DMS114 treated with DMSO at 0.1 percent for 48 hours (cell line): Measurements from ENCODE around the gene MYMX.
"Not testable (repeated sequence)": the region's sequence is repeated elsewhere in the genome, so short reads cannot be mapped to it uniquely, and the experiment has no call there.

Experiments used
- DNase-seq: peaks from one replicate; lab custom pipeline; 2025; ENCODE audit not compliant: unreplicated experiment; lab: John Stamatoyannopoulos, UW

The MYMX gene

DNA sequence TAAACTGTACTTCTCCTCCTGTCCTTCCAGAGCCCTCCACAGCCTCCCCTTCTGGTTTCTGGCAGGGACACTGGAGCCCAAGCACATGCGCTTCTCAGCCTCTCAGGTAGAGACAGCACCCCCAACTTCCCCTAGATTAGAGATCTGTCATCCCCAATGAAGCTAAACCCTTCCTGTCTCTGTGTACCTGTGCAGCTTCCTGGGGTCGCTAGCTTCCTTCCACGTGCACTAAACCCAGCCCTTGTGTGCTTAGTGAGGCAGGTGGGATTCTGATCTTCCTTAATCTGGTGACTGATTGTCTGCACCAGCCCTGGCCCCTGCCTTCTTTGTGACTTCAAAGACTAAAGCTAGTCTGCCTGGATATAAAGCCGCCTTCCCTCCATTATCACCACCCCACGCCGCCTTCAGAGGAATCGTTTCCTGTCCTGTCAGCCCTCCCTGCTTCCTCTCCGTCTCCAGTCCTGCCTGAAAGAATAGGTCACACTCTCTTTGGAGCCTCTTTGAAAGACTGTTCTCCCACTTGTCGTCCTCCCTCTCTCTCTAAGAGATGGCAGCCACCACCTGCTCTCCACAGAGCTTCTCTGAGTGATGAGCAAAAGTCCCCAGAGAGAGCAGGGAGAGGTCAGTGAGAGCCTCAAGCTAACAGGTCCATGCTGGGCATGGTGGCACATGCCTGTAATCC lies 30.6 kb upstream of the MYMX start:
- no peak for DNase-seq

DNA sequence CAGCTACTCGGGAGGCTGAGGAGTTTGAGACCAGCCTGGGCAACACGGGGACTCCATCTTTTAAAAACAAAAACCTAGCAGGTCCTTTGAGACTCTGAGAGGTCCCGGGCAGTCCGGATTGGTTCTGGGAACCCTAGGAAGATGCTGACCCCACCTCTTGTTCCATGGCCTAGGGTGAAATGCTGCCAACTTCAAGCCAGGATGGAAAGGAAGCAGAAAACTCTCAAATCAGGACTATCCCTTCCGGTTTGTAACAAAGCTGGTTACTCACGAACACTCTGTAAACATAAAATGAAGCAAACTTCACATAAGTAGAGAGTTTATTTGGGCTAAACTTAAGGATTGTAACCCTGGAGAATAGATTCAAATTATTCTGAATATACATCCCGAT lies 30.1 kb upstream of the MYMX start:
- DNase-seq = no peak

DNA sequence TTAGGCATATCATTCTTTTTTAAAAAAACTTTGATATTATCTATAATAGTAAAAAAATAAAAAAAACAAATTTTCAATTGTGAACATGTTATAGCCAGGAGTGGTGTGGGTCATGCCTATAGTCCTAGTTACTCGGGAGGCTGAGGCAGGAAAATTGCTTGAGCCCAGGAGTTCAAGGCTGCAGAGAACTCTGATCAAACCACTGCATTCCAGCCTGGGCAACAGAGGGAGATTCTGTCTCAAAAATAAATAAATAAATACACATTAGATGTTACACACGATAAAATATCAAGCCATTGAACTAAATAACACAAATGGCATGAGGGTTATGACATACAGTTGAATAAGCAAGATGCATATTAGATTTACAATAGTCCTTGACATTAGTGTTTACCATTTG lies 27.9 kb upstream of the MYMX start:
- no peak for DNase-seq

DNA sequence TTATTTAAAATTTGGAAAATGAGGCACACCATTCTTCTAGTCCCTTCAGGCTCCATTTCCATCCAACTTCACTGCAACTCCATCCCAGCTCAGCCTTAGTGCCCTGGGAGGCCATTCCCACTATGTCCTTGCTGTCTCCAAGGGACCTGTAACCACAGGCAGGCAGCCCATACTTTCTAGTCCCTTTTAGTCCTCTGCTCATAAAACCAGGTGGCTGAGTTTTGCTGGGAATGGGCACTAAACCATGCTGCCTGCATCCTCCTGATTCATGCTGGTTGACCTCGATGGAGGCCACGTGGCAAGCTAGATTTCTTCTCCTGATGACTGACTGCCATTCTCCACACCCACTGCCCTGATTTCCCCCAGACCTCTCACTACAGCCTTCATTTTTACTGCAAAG lies 27.5 kb upstream of the MYMX start:
- DNase-seq = no peak

DNA sequence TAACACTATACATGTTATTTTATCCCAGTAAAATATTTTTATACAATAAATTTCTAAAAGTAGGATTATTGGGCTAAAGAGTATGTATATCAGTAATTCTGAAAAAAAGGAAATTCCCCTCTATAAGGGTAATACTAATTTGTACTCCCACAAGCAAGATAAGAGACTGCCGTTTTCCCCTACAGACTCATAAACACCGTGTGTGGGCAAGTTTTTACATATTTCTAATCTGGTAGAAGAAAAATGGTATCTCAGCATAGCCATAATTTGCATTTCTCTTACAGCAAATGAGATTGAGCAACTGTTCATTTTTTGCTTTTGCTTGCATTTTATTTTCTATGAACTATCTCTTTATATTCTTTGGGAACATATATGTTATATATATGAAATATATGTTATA lies 26.0 kb upstream of the MYMX start:
- no peak for DNase-seq

DNA sequence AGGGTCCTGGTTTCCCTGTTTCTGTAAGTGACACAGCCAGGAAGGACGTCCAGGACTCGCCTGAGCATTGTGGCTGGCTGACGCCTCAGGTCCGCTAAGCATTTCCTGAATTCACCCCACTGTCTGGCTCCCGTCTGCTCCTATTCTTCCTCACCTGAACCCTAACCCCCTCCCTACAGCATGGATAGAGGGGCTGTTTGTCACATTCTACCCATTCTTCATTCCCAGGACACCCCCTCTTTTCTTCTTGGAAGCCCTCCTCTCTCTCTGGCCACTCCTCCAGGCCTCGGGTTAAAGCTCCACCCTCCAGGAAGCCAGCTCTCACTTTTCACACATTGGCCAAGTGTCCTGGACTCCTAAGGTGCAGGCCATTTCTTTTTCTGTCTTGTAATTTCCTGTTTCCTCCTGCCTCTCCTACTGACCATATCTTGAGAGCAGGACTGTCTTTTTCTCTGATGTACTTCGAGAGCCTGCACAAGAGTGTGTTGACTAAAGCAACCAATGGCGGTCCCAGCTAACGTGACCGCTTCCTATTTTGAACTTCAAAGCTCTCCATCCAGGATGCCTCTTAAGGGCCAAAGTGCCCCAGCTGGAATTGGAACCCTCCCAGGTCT lies 24.2 kb upstream of the MYMX start:
- DNase-seq = no peak

DNA sequence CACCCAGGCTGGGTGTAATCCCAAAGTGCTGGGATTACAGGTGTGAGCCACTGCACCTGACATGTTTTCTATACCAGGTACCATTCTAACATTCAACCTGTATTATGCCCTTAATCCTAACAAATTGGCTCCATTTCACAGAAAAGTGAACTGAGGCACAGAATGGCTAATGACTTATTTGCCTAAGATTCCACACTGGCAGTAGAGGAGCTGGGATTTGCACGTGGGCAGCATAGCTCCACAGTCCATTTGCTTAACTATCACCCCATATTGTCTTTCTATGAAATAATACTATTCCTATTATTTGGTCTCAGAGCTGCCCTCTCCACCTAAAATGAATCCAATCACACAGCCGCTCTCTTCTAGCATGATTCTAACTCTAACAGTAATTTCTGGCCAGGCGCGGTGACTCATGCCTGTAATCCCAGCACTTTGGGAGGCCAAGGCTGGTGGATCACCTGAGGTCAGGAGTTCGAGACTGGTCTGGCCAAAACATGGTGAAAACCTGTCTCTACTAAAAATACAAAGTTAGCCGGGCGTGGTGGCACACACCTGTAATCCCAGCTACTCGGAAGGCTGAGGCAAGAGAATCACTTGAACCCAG lies 23.3 kb upstream of the MYMX start:
- DNase-seq = no peak

DNA sequence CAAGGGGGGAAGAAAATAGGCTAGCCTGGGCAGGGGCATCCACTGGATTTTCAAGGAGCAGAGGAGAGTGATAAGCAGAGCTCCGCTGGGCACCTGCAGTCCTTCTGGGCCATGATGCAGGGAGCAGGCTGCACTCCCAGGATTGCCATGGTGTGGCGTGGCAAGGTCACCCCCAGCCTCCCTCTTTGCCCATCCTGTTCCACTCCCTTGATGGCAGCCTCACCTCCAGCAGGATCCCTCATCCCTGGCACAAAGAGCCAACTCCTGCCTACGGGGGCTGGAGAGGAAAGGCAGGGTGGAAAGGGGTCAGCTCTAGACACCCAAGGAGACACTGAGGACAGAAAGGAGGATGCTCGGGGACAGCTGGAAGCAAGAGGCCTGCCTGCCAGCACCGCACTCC lies 22.4 kb upstream of the MYMX start:
- no peak for DNase-seq

DNA sequence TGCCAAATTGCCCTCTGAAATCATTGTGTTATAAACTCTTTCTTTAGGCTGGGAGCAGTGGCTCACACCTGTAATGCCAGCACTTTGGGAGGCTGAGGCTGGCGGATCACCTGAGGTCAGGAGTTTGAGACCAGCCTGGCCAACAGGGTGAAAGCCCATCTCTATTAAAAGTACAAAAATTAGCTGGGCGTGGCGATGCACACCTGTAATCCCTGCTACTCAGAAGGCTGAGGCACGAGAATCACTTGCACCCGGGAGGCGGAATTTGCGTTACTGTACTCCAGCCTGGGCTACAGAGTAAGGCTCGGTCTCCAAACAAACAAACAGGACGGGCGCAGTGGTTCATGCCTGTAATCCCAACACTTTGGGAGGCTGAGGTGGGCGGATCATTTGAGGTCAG lies 20.4 kb upstream of the MYMX start:
- not testable (repeated sequence) for DNase-seq

DNA sequence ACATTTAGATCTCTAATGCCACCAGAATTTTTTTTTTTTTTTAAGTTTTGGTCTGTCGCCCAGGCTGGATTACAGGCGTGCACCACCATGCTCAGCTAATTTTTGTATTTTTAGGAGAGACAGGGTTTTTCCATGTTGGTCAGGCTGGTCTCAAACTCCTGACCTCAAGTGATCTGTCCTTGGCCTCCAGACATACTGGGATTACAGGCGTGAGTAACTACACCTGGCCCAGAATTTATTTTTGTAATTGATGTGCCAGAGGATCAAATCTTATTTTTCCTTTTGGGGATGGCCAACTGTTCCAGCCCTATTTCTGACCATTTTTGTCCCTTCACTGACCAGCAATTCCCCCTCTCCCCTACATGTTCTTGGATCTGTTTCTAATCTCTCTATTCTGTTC lies 18.0 kb upstream of the MYMX start:
- no peak for DNase-seq

DNA sequence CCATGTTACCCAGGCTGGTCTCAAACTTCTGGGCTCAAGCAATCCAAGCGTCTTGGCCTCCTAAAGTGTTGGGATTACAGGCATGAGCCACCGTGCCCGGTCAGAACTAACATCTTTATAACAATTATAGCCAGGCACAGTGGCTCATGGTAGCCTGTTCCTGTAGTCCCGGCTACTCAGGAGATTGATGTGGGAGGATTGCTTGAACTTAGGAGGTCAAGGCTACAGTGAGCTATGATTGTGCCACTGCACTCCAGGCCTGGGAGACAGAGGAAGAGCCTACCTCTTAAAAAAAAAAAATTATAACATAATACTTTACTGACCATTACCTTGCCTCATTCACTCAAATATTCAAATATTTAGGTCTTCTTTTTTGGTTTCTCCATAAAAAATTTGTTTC lies 16.8 kb upstream of the MYMX start:
- no peak for DNase-seq

DNA sequence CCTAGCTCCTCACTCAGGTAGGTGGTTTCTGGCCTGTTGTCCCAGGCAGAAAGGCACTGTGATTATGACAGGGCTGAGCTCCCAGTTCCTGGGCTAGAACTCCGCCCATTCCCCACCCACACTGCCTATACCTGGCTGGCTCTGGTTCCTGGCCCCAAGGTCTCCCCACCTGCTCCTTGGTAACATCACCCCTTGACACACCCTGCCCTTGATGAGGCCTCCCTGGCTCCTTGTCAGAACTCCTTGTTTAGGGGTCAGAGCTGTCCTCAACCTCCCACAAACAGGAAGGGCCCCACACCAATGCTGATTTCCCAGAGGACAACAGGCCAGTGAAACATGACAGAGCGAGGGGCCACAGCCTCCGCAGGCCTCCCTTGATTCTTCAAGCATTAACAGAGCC lies 15.5 kb upstream of the MYMX start:
- no peak for DNase-seq

DNA sequence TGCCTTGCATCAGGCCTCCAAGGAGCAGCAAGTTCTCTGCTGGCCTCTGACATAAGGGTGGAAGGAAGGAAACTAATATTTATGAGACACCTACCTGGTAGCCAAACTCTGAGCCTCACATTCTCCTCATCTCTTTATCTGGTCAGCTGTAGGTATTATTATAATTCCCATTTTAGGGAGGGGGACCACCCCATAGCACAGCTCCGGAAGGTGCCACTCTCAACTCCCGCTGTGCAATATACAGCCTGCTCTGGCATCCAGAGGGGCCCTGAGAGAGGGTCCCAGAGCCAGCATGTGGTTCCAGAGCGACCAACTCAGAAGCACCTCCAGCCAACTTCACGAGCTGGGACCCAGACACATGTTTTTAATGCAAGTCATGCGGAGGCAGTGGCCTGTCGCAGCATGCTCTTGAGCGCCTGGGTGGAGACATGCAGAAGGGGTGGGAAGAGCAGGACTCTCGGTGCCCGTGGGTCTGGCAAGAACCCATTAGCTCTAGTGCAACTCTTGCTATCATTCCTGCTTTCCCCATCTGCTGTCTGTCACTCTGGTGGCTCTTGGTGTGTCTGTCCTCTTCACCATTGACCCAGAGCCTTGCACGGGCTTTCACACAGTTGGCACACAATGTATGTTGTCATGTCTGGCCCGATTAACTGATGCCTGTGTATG lies 15.0 kb upstream of the MYMX start:
- no peak for DNase-seq

DNA sequence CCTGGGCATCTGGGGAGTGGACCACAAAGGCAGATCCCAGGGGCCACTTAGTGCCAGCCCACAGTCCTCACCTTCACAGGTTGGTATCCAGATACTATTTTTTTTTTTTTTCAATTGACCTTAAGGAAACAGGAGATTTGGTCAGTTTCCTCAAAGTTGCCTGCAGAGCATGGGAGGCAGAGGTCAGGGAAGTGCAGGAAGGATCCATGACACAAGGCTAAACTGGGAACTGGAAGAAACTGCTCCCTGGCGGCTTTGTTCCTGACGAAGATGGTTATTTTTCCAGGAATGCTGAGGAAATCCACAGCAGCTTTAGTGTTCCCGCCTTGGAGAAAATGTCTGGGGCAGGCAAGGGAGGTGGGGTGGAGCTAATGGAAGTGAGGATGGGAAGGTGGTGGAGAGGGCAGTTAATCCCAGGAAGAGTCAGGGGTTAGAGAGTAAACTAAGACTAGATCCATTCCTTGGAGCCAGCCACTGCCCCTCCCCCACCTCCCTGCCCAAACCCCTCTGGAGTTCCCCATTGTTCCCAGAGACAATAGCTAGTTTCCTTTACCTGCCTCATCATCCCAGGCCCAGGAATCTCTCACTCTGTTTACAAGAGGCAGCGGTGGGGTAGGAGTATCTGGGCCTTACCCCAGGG lies 14.3 kb upstream of the MYMX start:
- DNase-seq = no peak

DNA sequence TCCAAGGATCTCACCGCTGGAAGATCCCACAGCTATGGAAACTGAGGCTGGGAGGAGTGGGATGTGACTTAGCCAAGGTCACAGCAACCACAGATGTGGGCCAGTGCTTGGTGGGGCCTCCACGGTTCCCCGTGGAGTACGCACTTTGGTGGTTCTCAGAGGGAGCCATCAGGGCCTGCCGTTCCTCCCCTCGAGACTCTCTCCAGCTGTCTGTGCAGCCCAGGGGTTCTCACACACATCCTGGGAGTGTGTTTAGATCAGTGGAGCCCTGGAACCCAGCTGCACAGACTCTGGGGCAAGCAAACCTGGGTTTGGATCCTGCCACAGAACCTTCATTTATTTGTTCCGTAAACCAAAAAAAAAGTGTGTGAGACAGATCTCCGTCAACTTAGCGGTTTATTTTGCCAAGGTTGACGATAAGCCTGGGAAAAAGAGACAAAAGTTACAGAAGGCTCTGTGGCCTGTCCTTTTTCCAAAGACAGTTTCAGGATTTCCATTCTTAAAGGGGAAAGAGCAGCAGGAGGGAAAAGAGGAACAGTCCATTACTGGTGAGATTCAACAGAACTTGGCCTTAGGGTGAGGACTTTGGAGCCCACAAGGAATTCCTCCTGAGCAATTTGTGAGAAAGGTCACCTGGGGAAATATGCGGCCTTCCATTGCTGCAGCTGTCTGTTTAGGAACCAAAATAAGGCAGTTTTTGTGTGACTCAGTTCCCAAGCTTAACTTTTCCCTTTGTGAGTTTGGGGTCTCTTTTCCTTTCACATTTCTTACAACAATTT lies 13.6 kb upstream of the MYMX start:
- DNase-seq = no peak

DNA sequence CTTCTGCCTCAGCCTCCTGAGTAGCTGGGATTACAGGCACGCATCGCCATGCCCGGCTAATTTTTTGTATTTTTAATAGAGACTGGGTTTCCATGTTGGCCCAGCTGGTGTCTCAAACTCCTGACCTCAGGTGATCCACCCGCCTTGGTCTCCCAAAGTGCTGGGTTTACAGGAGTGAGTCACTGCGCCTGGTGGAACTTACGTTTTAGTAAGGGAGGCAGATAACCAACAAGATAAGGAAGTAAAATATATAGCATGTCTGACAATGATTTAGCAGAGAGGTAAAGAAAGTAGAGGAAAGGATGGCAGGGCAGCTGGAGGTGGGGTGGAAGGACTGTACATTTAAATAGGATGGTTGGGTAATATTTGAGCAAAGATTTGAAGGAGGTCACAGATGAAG lies 12.8 kb upstream of the MYMX start:
- no peak for DNase-seq

DNA sequence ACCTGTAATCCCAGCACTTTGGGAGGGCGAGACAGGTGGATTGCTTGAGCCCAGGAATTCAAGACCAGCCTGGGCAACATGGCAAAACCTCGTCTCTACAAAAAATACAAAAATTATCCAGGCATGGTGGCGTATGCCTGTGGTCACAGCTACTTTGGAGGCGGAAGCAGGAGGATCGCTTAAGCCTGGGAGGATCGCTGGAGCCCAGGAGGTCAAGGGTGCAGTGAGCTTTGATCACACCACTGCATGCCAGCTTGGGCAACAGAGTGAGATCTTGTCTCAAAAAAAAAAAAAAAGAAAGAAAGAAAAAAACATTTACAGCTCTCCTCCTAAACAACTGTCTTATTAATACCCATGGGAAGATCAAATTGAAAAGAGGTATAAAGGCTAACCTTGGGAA lies 8.8 kb upstream of the MYMX start:
- no peak for DNase-seq

DNA sequence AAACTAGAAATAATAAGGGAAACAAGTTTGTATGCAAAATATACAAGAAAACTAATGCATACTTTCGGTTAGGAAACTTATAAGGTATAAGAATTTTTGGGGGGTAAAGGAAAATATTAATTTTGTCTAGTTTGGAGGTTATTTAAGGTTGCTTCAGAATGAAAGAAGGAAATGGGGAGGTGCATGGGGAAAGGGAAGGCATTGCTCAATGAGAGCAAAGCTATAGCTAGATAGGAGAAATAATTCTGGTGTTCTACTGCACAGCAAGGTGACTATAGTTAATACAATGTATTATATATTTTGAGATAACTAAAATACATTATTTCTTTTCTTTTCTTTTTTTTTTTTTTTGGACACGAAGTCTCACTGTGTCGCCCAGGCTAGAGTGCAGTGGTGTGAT lies 5.4 kb upstream of the MYMX start:
- no peak for DNase-seq

DNA sequence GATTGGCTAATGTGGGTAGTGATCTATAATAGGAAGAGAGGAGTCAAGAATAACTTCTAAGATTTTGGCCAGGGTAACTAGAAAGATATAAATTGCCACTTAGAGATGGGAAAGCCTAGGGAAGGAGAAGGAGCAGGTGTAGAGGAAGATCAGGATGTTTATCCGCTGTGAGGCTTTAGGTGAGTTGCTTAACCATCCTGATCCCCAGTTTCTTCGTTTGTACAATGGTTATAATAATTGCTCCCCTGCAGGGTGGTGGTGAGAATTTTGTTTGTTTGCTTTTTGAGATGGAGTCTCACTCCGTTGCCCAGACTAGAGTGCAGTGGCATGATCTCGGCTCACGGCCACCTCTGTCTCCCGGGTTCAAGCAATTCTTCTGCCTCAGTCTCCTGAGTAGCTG lies 2.4 kb upstream of the MYMX start:
- no peak for DNase-seq

DNA sequence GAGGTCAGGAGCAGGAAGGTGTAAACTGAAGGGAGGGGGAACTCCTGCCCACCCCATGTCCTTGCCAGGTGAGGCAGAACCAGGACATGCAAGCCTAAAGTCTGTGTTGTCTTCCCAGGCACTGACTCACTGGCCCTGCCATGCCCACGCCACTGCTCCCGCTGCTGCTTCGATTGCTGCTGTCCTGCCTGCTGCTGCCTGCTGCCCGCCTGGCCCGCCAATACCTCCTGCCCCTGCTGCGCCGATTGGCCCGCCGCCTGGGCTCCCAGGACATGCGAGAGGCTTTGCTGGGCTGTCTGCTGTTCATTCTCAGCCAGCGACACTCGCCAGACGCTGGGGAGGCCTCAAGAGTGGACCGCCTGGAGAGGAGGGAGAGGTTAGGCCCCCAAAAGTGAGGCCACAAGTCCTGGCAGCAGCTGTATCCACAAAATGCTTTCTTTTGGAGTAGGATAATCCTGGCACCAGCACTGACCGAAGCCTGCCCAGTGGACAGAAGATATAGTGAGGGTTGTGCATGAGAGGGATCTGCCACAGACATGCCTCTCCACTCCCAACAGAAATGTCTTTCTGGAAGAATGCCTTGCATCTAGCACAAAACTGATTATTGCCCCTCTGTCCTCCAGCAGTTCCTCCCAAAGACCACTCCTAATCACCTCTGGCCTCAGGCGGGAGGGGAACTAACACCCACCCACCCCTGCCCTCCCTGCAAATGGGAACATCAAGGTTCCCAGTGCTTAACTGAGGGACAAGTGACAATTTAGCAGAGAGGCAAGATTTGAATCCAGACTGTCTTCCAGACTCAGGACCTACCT lies 812 bp downstream of the MYMX start:
- no peak for DNase-seq
